ENCODE results near the gene DUSP12. TPM values are rescaled to one million over a fixed set of nuclear protein-coding genes. Genes with fewer than 3 reads are reported as not detected.

DUSP12 gene
- total and polyA plus RNA-seq, 9 of the 15 experiments (the other 6 are each of a cell fraction or from before 2014, with no cell fraction given): 10.4 to 81.4 (median 43.6) TPM

DNA sequence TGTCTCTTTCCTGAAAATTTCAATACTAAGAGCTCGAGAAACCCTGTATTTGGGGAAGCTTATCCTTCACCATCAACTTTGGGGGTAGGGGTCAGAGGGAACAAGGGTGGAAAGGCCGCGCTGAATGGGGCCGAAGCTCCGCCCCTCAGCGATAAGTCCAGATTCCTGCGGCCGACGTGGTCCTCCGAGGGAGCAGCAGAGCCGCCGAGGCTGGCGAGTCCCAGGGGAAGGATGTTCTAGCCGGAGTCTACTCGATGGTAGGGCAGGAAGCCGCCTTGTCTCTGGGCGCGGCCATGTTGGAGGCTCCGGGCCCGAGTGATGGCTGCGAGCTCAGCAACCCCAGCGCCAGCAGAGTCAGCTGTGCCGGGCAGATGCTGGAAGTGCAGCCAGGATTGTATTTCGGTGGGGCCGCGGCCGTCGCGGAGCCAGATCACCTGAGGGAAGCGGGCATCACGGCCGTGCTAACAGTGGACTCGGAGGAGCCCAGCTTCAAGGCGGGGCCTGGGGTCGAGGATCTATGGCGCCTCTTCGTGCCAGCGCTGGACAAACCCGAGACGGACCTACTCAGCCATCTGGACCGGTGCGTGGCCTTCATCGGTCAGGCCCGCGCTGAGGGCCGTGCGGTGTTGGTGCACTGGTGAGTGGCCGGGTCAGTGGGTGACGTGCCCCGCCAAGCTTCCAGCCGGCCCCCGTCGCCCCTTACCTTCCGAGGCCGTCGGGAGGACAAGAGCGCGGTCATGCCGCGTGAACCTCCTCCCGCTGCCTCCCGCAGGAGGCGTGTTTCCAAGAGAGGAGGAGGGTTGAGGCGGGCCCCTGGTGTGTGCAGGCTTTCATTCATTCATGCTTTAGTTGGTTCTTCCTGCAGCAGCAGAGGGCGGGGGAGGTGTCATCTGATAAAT is at the start of gene DUSP12 (continued):
- TF ChIP-seq HDAC3 (IDR thresholded peaks at IDR 0.05; ENCODE audit: borderline replicate concordance, partially characterized antibody) (no peak), MCM5 (IDR thresholded peaks at IDR 0.05; ENCODE audit: low read depth) (no peak), ZZZ3 (IDR thresholded peaks at IDR 0.05) (no peak), ARNT (IDR thresholded peaks at IDR 0.05) (peak in 1 of 2 experiments; percentile 27; a peak in 1 of 4 replicates), ATF6 (CRISPR knock-in tag; IDR thresholded peaks at IDR 0.05) (no peak), PRPF4 (IDR thresholded peaks at IDR 0.05; ENCODE audit: insufficient read depth, low read depth, low read length, poor library complexity, severe bottlenecking) (no peak), PATZ1 (CRISPR knock-in tag; IDR thresholded peaks at IDR 0.05; ENCODE audit: borderline replicate concordance) (no peak), JUND (IDR thresholded peaks at IDR 0.05; ENCODE audit: borderline replicate concordance, low read depth, low read length) (peak; percentile 47), JUND (tag; IDR thresholded peaks at IDR 0.05; ENCODE audit: borderline replicate concordance, low read depth, low read length) (peak; percentile 36; the same call in 1 of the 3 replicates), TGIF2 (CRISPR knock-in tag; IDR thresholded peaks at IDR 0.05) (peak; percentile 67; the same call in 1 of the 2 replicates), PURB (CRISPR knock-in tag; IDR thresholded peaks at IDR 0.05; ENCODE audit: low read depth) (no peak), ZNF174 (CRISPR knock-in tag; IDR thresholded peaks at IDR 0.05) (no peak), EP300 (IDR thresholded peaks at IDR 0.05; ENCODE audit: low read length) (peak; percentile 28), ELF2 (CRISPR knock-in tag; IDR thresholded peaks at IDR 0.05) (0 out of 2 replicates have a peak, but pooled peaks have one; percentile 64), ZNF224 (CRISPR knock-in tag; IDR thresholded peaks at IDR 0.05) (no peak), ZNF408 (CRISPR knock-in tag; IDR thresholded peaks at IDR 0.05; ENCODE audit: low read depth) (no peak), BRCA1 (IDR thresholded peaks at IDR 0.05) (no peak), BRCA1 (CRISPR knock-in tag; IDR thresholded peaks at IDR 0.05) (no peak), BRF1 (IDR thresholded peaks at IDR 0.05; ENCODE audit: borderline replicate concordance, extremely low read depth, insufficient read length) (no peak)
- TF ChIP-seq, protein P1, sequence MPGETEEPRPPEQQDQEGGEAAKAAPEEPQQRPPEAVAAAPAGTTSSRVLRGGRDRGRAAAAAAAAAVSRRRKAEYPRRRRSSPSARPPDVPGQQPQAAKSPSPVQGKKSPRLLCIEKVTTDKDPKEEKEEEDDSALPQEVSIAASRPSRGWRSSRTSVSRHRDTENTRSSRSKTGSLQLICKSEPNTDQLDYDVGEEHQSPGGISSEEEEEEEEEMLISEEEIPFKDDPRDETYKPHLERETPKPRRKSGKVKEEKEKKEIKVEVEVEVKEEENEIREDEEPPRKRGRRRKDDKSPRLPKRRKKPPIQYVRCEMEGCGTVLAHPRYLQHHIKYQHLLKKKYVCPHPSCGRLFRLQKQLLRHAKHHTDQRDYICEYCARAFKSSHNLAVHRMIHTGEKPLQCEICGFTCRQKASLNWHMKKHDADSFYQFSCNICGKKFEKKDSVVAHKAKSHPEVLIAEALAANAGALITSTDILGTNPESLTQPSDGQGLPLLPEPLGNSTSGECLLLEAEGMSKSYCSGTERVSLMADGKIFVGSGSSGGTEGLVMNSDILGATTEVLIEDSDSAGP (CRISPR knock-in tag; IDR thresholded peaks at IDR 0.05): no peak; the same call in 1 of the 2 replicates
- TF ChIP-seq, protein P2, sequence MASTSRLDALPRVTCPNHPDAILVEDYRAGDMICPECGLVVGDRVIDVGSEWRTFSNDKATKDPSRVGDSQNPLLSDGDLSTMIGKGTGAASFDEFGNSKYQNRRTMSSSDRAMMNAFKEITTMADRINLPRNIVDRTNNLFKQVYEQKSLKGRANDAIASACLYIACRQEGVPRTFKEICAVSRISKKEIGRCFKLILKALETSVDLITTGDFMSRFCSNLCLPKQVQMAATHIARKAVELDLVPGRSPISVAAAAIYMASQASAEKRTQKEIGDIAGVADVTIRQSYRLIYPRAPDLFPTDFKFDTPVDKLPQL (IDR thresholded peaks at IDR 0.05; ENCODE audit: extremely low read depth, insufficient read length): no peak
